GM12878 (cell line): Measurements from ENCODE around the gene IL3RA. TPM values are rescaled to one million over a fixed set of nuclear protein-coding genes. Genes with fewer than 3 reads are reported as not detected.
A peak's percentile ranks its signal among the peaks of the same experiment; 100 is the strongest.

Experiments
- ATAC-seq: fragments of 200-7000 bp; cut with Tn5 transposase; 3 replicates; pipeline ENCODE4 v1.9.1; 2020; ENCODE audit warnings: mild to moderate bottlenecking, moderate library complexity
- BruUV-seq: library from RNA; stranded (reverse); fragments of 400-500 nt; replicated peaks from 2 replicates; lab custom pipeline; 2021; lab: Mats Ljungman, UMichigan
- CTCF ChIA-PET: fragments of 300-600 bp; sonication (Branson Sonifier 250); formaldehyde crosslinking; extraction: SDS; loops from one replicate; lab custom pipeline; 2021; ENCODE audit warnings: inconsistent platforms; lab: Yijun Ruan, JAX
- POLR2A ChIA-PET: fragments of 350-600 bp; formaldehyde crosslinking; extraction: SDS; loops from one replicate; lab custom pipeline; 2021; ENCODE audit warnings: inconsistent platforms; lab: Charles Lee
- RAD21 ChIA-PET: fragments of 300-600 bp; sonication (Branson Sonifier 250); formaldehyde crosslinking; loops from one replicate; lab custom pipeline; 2023; ENCODE audit warnings: antibody characterized with exemption; ENCODE audit not compliant: unreplicated experiment; lab: Charles Lee
- SMC1A ChIA-PET: fragments of 300-600 bp; sonication (Branson Sonifier 250); formaldehyde crosslinking; loops from one replicate; lab custom pipeline; 2023; ENCODE audit not compliant: unreplicated experiment, uncharacterized antibody; lab: Charles Lee
- DNase-seq: peaks from one replicate; pipeline ENCODE4 v3.0.0-alpha.2; 2011; ENCODE audit warnings: low read depth, low spot score
- FAIRE-seq: peaks from 3 replicates; lab custom pipeline; 2011; peaks lifted over from hg19 to GRCh38; lab: Jason Lieb, UNC
- H2AFZ ChIP-seq: 2 replicates; pipeline ENCODE4 v1.6.0; 2011; ENCODE audit warnings: low read depth, low read length, control low read depth; ENCODE audit not compliant: control insufficient read depth
- H3K27ac ChIP-seq: 2 replicates; pipeline ENCODE4 v1.5.1; 2011; ENCODE audit warnings: control low read depth; ENCODE audit not compliant: control insufficient read depth, insufficient read depth
- H3K27me3 ChIP-seq, 2 experiments: replicated peaks in 1 of 2; 2 replicates each; pipeline versions ENCODE4 v1.6.0 to v1.6.1; 2011; ENCODE audit warnings: low read length in 1 of 2; ENCODE audit not compliant: control insufficient read depth in 2 of 2, insufficient read depth in 2 of 2
- H3K36me3 ChIP-seq, 2 experiments: 2 replicates each; pipeline ENCODE4 v1.5.1; 2011; ENCODE audit warnings: low read length in 1 of 2; ENCODE audit not compliant: control insufficient read depth in 2 of 2, insufficient read depth in 2 of 2
- H3K4me1 ChIP-seq: 2 replicates; pipeline ENCODE4 v1.6.1; 2011; ENCODE audit warnings: mild to moderate bottlenecking, low read length, moderate library complexity, mixed read lengths; ENCODE audit not compliant: control insufficient read depth, insufficient read depth
- H3K4me2 ChIP-seq: 2 replicates; pipeline ENCODE4 v1.6.0; 2011; ENCODE audit warnings: control low read depth; ENCODE audit not compliant: control insufficient read depth, insufficient read depth
- H3K4me3 ChIP-seq: fragments of 200-600 bp; sonication (generic); 2 replicates; pipeline ENCODE4 v1.5.1; 2016
- H3K79me2 ChIP-seq: 2 replicates; pipeline ENCODE4 v1.6.0; 2011; ENCODE audit warnings: low read length; ENCODE audit not compliant: control insufficient read depth, insufficient read depth
- H3K9ac ChIP-seq: 2 replicates; pipeline ENCODE4 v1.8.0; 2011; ENCODE audit warnings: low read length, control low read depth, mixed read lengths; ENCODE audit not compliant: control insufficient read depth, insufficient read depth
- H3K9me3 ChIP-seq: replicated peaks from 3 replicates; pipeline ENCODE4 v1.5.1; 2011; ENCODE audit warnings: mild to moderate bottlenecking, low read length; ENCODE audit not compliant: control insufficient read depth, insufficient read depth
- H4K20me1 ChIP-seq: 2 replicates; pipeline ENCODE4 v1.6.0; 2011; ENCODE audit not compliant: control insufficient read depth, insufficient read depth
- BACH1 ChIP-seq: fragments of 450-650 bp; IDR thresholded peaks from 2 replicates; pipeline ENCODE4 v1.6.1; 2017; ENCODE audit warnings: mild to moderate bottlenecking, borderline replicate concordance
- CEBPB ChIP-seq, 2 experiments: fragments of 150-350 bp in 1 of 2; IDR thresholded peaks; 2 replicates each; pipeline ENCODE4 v1.6.1; 2012 to 2014; ENCODE audit warnings: low read depth in 2 of 2, low read length in 2 of 2, borderline replicate concordance in 1 of 2, inconsistent platforms in 1 of 2
- GATAD2B ChIP-seq: fragments of 450-650 bp; conservative IDR thresholded peaks from 2 replicates; pipeline ENCODE4 v1.6.1; 2017; ENCODE audit warnings: low read depth, mild to moderate bottlenecking, moderate library complexity
- IKZF1 ChIP-seq: fragments of 450-650 bp; conservative IDR thresholded peaks from 2 replicates; pipeline ENCODE4 v1.6.1; 2017; ENCODE audit warnings: antibody characterized with exemption, mild to moderate bottlenecking
- IRF4 ChIP-seq: IDR thresholded peaks from 2 replicates; pipeline ENCODE4 v1.6.1; 2011; ENCODE audit warnings: low read depth, low read length
- NR2C2 ChIP-seq: IDR thresholded peaks from 2 replicates; pipeline ENCODE4 v1.6.1; 2011; ENCODE audit warnings: borderline replicate concordance, low read depth; ENCODE audit not compliant: control insufficient read depth, insufficient read length
- POLR2A ChIP-seq: IDR thresholded peaks from 2 replicates; pipeline ENCODE4 v1.6.1; 2011; ENCODE audit warnings: low read depth, mild to moderate bottlenecking, low read length
- POLR2AphosphoS5 ChIP-seq: IDR thresholded peaks from 2 replicates; pipeline ENCODE4 v1.6.1; 2011; ENCODE audit warnings: mild to moderate bottlenecking, low read length, inconsistent platforms
- TCF3 ChIP-seq: IDR thresholded peaks from 2 replicates; pipeline ENCODE4 v1.6.1; 2012; ENCODE audit warnings: low read depth, mild to moderate bottlenecking, low read length, borderline replicate concordance; ENCODE audit not compliant: insufficient read depth
- ZNF274 ChIP-seq: IDR thresholded peaks from one replicate; pipeline ENCODE4 v1.8.0; 2011; ENCODE audit not compliant: insufficient read length, insufficient read depth
- WGBS: methylation state at CpG from one replicate; pipeline ENCODE4 v1.1.6; 2016; ENCODE audit warnings: low lambda C conversion rate; ENCODE audit not compliant: insufficient replicate concordance, insufficient coverage; ENCODE audit errors: missing lambda C conversion rate; 5-methylcytosine and 5-hydroxymethylcytosine counted together
- in situ Hi-C: fragments of 300-500 bp; cut with MboI; formaldehyde crosslinking; loops from 9 replicates; pipeline ENCODE4 v1.14.3; 2018; ENCODE audit warnings: mixed read lengths
- intact Hi-C: fragments of 100-400 bp; cut with micrococcal nuclease; formaldehyde crosslinking; loops from one replicate; pipeline ENCODE4 v1.14.2; 2022; ENCODE audit not compliant: unreplicated experiment
- polyA plus RNA-seq, 11 experiments: library from polyadenylated mRNA; depleted of rRNA in 4 of 11; unstranded in 6 of 11; stranded (reverse) in 5 of 11; fragments of >200 nt; fragmentation: Nextera tagmentation in 4 of 11; fragmentation: Illumina TruSeq in 1 of 11; extraction: Ambion mirVana in 4 of 11; extraction: Trizol in 1 of 11; gene quantifications; 1 replicate in 1 of 11; 2 replicates in 10 of 11; pipeline versions ENCODE4 v1.2.1 to v1.2.3, GENCODE V29; 2011 to 2016; ENCODE audit warnings: inconsistent platforms in 2 of 11, missing spikeins in 2 of 11, low read depth in 1 of 11
- total RNA-seq, 4 experiments: library from RNA; depleted of rRNA in 3 of 4; stranded (reverse); fragments of >200 nt in 3 of 4; fragmentation: Illumina TruSeq in 1 of 4; extraction: Trizol in 1 of 4; gene quantifications; 2 replicates each; pipeline versions ENCODE4 v1.2.1 to v1.2.3, GENCODE V29; 2013 to 2021
- TF ChIP-seq, protein P1 (sequence below): fragments of 450-650 bp; IDR thresholded peaks from 2 replicates; pipeline ENCODE4 v1.6.1; 2017; ENCODE audit warnings: mild to moderate bottlenecking
- TF ChIP-seq, protein P2 (sequence below): fragments of 450-650 bp; formaldehyde crosslinking; IDR thresholded peaks from 2 replicates; pipeline ENCODE4 v1.4.0; 2020; ENCODE audit warnings: mild to moderate bottlenecking, moderate library complexity

Gene IL3RA
- total and polyA plus RNA-seq, 10 of the 15 experiments (the other 5 are each of a cell fraction or from before 2014, with no cell fraction given): 2.1 to 31.1 (median 17.9) TPM

GRCh38 chrX:1384658-1385252 lies 48.2 kb downstream of the IL3RA start (continued):
- no peak for TF ChIP-seq ZNF274

DNA sequence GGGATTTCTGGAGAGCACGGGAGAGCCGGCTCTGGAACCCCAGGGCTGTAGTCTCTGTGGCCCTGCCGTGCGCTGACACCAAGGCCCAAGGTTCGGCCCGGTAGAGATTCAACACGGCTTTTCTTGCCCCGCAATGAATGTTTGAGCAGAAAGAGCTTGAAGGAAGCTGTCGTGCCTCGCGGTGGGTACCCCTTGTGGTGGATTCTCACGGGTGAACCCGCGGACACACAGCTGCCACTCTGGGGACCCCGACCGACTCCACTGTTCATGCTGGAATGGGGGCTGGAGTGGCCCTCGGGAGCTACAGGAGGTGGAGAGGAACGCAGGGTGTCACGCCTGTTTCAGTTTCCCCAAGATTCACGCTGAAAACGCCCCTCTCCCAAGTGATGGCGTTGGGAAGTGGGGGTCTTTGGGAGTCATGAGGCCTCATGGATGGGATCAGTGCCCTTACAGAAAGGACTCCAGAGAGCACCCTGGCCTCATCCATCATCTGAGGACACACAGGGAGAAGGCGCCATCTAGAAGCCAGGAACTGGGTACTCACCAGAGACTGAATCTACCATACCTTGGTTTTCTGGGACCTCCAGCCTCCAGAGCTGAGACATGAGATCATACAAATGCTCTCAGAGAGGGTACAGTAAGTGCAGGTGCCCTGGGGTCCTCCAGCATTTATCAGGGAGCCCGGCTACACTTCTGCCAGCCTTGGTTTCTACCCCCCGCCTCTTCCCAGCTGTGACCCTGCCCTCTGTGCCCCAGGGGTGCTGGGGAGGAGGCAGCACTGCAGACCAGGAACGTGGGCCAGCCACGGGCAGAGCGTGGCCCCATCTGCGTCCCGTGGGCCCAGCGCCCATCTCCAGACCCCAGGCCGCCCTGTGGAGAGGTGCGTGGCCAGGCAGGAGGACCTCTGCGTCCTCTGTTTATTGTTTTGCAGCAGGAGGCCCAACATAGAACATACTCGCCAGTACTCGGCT lies 49.0 kb downstream of the IL3RA start:
- H3K9me3 ChIP-seq: no peaks in the 10 kb centered on the region
- TF ChIP-seq IRF4 (no peak), GATAD2B (no peak), POLR2AphosphoS5 (peak; percentile 71), TCF3 (0 out of 2 replicates have a peak, but pooled peaks have one; percentile 24), IKZF1 (no peak), BACH1 (0 out of 2 replicates have a peak, but pooled peaks have one; percentile 48), POLR2A (peak; percentile 67), NR2C2 (no peak), CEBPB (IDR thresholded peaks at IDR 0.05; ENCODE audit: borderline replicate concordance in 1 of 2, low read depth in 2 of 2, low read length in 2 of 2) (no peak)
- TF ChIP-seq, protein P1, sequence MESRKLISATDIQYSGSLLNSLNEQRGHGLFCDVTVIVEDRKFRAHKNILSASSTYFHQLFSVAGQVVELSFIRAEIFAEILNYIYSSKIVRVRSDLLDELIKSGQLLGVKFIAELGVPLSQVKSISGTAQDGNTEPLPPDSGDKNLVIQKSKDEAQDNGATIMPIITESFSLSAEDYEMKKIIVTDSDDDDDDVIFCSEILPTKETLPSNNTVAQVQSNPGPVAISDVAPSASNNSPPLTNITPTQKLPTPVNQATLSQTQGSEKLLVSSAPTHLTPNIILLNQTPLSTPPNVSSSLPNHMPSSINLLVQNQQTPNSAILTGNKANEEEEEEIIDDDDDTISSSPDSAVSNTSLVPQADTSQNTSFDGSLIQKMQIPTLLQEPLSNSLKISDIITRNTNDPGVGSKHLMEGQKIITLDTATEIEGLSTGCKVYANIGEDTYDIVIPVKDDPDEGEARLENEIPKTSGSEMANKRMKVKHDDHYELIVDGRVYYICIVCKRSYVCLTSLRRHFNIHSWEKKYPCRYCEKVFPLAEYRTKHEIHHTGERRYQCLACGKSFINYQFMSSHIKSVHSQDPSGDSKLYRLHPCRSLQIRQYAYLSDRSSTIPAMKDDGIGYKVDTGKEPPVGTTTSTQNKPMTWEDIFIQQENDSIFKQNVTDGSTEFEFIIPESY: peak; percentile 52; the same call in 1 of the 2 replicates
- TF ChIP-seq, protein P2, sequence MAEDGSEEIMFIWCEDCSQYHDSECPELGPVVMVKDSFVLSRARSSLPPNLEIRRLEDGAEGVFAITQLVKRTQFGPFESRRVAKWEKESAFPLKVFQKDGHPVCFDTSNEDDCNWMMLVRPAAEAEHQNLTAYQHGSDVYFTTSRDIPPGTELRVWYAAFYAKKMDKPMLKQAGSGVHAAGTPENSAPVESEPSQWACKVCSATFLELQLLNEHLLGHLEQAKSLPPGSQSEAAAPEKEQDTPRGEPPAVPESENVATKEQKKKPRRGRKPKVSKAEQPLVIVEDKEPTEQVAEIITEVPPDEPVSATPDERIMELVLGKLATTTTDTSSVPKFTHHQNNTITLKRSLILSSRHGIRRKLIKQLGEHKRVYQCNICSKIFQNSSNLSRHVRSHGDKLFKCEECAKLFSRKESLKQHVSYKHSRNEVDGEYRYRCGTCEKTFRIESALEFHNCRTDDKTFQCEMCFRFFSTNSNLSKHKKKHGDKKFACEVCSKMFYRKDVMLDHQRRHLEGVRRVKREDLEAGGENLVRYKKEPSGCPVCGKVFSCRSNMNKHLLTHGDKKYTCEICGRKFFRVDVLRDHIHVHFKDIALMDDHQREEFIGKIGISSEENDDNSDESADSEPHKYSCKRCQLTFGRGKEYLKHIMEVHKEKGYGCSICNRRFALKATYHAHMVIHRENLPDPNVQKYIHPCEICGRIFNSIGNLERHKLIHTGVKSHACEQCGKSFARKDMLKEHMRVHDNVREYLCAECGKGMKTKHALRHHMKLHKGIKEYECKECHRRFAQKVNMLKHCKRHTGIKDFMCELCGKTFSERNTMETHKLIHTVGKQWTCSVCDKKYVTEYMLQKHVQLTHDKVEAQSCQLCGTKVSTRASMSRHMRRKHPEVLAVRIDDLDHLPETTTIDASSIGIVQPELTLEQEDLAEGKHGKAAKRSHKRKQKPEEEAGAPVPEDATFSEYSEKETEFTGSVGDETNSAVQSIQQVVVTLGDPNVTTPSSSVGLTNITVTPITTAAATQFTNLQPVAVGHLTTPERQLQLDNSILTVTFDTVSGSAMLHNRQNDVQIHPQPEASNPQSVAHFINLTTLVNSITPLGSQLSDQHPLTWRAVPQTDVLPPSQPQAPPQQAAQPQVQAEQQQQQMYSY (CRISPR knock-in tag): no peak
- TF ChIP-seq, all 136 proteins: peak for 5
- no peak overlapping the region for H3K4me3 ChIP-seq
- H3K36me3 ChIP-seq: peaks cover 43 to 53% of the 10 kb centered on the region in 2 experiments
- H3K4me2 ChIP-seq: no peak overlapping the region
- no peak for FAIRE-seq
- ChIA-PET SMC1A (no interaction called here), RAD21 (no interaction called here), CTCF (no interaction called here), POLR2A (no interaction called here)
- intact Hi-C loops: no loop called here
- DNase-seq: no peak
- peaks cover 30% of the 10 kb centered on the region for H3K79me2 ChIP-seq
- peaks cover 12% of the 10 kb centered on the region; the same call in 1 of the 2 replicates for H4K20me1 ChIP-seq
- H3K27ac ChIP-seq: no peak overlapping the region
- BruUV-seq: no TSS peak
- no peak overlapping the region for H2AFZ ChIP-seq
- 97% methylated on average over 36 of the region's 36 CpGs for WGBS
- H3K4me1 ChIP-seq: peaks cover 8% of the 10 kb centered on the region; the same call in 1 of the 2 replicates
- no peak overlapping the region for H3K9ac ChIP-seq
- peak; percentile 8 for ATAC-seq
- H3K27me3 ChIP-seq: no peaks in the 10 kb centered on the region
- in situ Hi-C loops: no loop called here
